ENCODE measurements around the gene DPP8. TPM values are rescaled to one million over a fixed set of nuclear protein-coding genes. Genes with fewer than 3 reads are reported as not detected.

Gene DPP8
- total RNA-seq, 2 donors from 2014 or later = 37.9 to 42.9 TPM

DNA sequence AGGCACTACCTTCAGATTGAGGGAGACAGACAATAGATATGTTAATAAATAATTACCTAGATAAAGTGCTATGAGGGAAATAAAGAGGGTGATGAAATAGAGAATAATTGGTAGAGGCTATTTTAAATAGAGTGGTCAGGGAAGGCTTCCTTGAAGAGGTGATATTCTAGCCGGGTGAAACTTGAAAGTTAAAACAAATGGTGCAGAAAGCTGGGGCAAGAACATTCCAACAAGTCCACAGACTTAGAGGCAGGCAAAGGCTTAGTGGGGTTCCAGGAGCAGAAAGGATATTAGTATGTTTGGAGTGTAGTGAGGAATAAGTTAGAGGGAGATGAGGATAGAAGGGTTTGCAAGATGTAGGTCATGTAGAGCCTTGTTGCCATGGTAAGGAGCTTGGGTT is 22.8 kb upstream of the DPP8 start:
- DNase-seq (no peak), ATAC-seq (no peak)
- Mint-ChIP-seq H3K27me3 (no peaks in the 10 kb centered on the region), H3K36me3 (ENCODE audit: low read depth) (peaks cover 3% of the 10 kb centered on the region), H3K4me1 (peaks cover 28% of the 10 kb centered on the region), H3K27ac (peak overlapping the region; percentile 19), H3K4me3 (no peak overlapping the region)
- no peaks in the 10 kb centered on the region for H3K9me3 ChIP-seq (ENCODE audit: control insufficient read depth, low read length, poor library complexity, severe bottlenecking)

- Mint-ChIP-seq H3K27me3 (no peaks in the 10 kb centered on the region), H3K36me3 (ENCODE audit: low read depth) (peaks cover 5% of the 10 kb centered on the region), H3K4me3 (no peak overlapping the region)
These were observed 17.7 kb upstream of the DPP8 start for GRCh38 chr15:65535192-65535591.

DNA sequence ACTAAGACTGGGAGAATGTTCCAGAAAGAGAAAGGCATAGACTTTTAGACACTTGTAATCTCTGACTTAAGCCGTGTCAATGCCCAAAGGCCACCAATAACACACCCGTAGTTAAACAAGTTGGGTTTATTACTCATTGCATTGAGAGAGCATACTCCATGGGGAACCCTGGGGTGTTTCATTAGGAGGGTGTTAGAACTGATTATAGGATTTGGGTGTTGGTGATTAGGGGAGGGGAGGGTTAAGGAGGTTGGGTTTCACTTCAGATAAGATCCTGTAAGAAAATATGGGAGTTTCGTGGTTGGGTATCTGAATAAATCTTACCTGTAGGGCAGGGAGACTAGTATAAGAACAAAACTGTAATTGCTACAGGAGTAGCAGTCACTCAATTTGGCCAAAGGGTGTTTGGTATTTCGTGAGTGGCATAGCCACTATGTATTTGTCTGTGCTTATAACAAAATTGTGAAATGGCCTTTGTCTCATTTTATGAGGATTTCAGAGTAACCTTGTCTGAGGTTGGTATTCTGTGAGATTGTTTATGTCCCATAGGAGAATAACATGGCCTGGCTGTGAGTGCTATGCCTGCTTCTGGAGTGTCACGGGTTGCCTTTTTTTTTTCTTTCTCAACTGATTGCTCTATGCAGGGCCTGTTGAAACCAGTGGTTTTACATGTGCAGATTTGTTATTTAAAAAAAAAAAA is 15.7 kb upstream of the DPP8 start:
- H3K27ac Mint-ChIP-seq = no peak overlapping the region
- DNase-seq (no peak), ATAC-seq (no peak)
- H3K27me3 Mint-ChIP-seq = no peaks in the 10 kb centered on the region
- no peak overlapping the region for H3K4me3 Mint-ChIP-seq
- H3K4me1 Mint-ChIP-seq = peaks cover 29% of the 10 kb centered on the region
- peaks cover 5% of the 10 kb centered on the region for H3K36me3 Mint-ChIP-seq (ENCODE audit: low read depth)
- no peaks in the 10 kb centered on the region for H3K9me3 ChIP-seq (ENCODE audit: control insufficient read depth, low read length, poor library complexity, severe bottlenecking)

More at GRCh38 chr15:65535192-65535591, 17.7 kb upstream of the DPP8 start:
- H3K9me3 ChIP-seq (ENCODE audit: control insufficient read depth, low read length, poor library complexity, severe bottlenecking) = no peaks in the 10 kb centered on the region
- DNase-seq (no peak), ATAC-seq (no peak)
- Mint-ChIP-seq H3K27ac (no peak overlapping the region), H3K4me1 (peaks cover 32% of the 10 kb centered on the region)

- no peaks in the 10 kb centered on the region for H3K9me3 ChIP-seq (ENCODE audit: control insufficient read depth, low read length, poor library complexity, severe bottlenecking)
- no peak for DNase-seq
- no peak overlapping the region for H3K27ac Mint-ChIP-seq
- no peak overlapping the region for H3K4me3 Mint-ChIP-seq
- peaks cover 27% of the 10 kb centered on the region for H3K4me1 Mint-ChIP-seq
- H3K27me3 Mint-ChIP-seq = no peaks in the 10 kb centered on the region
- peaks cover 2% of the 10 kb centered on the region for H3K36me3 Mint-ChIP-seq (ENCODE audit: low read depth)
- ATAC-seq = no peak
These were observed 15.2 kb upstream of the DPP8 start for GRCh38 chr15:65532738-65533051.

- H3K9me3 ChIP-seq (ENCODE audit: control insufficient read depth, low read length, poor library complexity, severe bottlenecking) = no peaks in the 10 kb centered on the region
- peak; percentile 98 for ATAC-seq
- H3K27me3 Mint-ChIP-seq = no peaks in the 10 kb centered on the region
- H3K27ac Mint-ChIP-seq = peak within 1 kb of the TSS; percentile 84
- peak within 1 kb of the TSS; percentile 85 for H3K4me3 Mint-ChIP-seq
- peaks cover 2% of the 10 kb centered on the region for H3K36me3 Mint-ChIP-seq (ENCODE audit: low read depth)
- peaks cover 22% of the 10 kb centered on the region for H3K4me1 Mint-ChIP-seq
- DNase-seq = peak; percentile 83 to 92 (median 90)
These were observed 13.0 kb upstream of the DPP8 start, which contains the start of gene HACD3 for GRCh38 chr15:65530318-65531111. Gene HACD3 (plus strand): TSS chr15:65530463. CDS start chr15:65530632, 169 bp downstream.

DNA sequence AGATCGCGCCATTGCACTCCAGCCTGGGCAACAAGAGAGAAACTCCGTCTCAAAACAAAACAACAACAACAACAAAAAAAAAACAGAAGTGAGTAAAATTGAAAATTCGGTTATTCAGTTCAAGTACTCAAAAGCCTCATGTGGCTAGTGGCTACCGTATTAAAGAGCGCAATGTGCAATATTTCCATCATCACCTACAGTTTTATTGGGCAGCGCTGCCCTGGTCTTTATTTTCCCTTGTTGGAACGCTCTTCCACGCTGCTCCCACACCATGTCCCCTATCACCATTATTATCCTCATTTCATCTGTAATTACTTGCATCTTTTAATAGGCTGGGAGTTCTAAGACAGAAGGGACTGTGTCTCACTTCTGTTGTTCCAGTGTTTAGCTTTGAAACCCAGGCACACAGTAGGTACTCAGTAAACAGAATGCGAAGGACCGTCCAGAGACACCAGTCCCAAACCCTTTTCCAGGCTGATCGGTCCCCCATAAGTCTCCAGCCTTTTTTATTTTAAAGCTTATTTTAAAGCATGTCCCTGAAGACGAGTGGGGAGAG is 12.4 kb upstream of the DPP8 start:
- DNase-seq (no peak), ATAC-seq (peak; percentile 10)
- Mint-ChIP-seq H3K36me3 (ENCODE audit: low read depth) (peaks cover 2% of the 10 kb centered on the region), H3K27me3 (no peaks in the 10 kb centered on the region), H3K4me3 (peak overlapping the region; percentile 85), H3K27ac (peak overlapping the region; percentile 84), H3K4me1 (peaks cover 19% of the 10 kb centered on the region)
- no peaks in the 10 kb centered on the region for H3K9me3 ChIP-seq (ENCODE audit: control insufficient read depth, low read length, poor library complexity, severe bottlenecking)

DNA sequence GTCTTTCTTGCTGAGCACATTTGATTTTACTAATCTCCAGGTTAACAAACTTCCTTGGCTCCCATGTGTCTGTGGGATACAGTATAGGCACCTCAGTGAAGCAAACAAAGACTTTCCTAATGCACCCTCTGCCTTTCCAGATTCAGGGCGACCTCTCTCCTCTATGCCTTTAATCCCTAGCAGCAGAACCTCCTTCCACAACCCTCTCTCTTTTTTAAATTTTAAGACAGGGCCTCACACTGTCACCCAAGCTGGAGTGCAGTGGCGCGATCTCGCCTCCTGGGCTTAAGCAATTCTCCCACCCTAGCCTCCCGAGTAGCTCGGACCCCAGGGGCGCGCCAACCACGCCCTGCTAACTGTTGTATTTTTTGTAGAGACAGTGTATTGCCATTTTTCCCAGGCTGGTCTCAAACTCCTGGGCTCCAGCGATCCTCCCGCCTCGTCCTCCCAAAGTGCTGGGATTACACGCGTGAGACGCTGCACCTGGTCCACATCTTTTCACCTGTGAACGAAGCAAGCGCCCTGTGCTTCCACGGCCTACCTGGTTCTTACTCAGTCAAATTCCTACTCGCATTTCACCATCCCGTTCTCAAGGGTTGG is 11.1 kb upstream of the DPP8 start:
- H3K27me3 Mint-ChIP-seq = no peaks in the 10 kb centered on the region
- peaks cover 11% of the 10 kb centered on the region for H3K4me1 Mint-ChIP-seq
- no peaks in the 10 kb centered on the region for H3K9me3 ChIP-seq (ENCODE audit: control insufficient read depth, low read length, poor library complexity, severe bottlenecking)
- H3K36me3 Mint-ChIP-seq (ENCODE audit: low read depth) = no peaks in the 10 kb centered on the region
- peak overlapping the region; percentile 29 for H3K27ac Mint-ChIP-seq
- ATAC-seq (no peak), DNase-seq (no peak)
- no peak overlapping the region for H3K4me3 Mint-ChIP-seq

GRCh38 chr15:65525622-65526021 is 8.1 kb upstream of the DPP8 start:
- DNase-seq (no peak), ATAC-seq (no peak)
- Mint-ChIP-seq H3K36me3 (ENCODE audit: low read depth) (no peaks in the 10 kb centered on the region), H3K27me3 (no peaks in the 10 kb centered on the region), H3K4me1 (peaks cover 4% of the 10 kb centered on the region), H3K27ac (no peak overlapping the region), H3K4me3 (no peak overlapping the region)
- no peaks in the 10 kb centered on the region for H3K9me3 ChIP-seq (ENCODE audit: control insufficient read depth, low read length, poor library complexity, severe bottlenecking)

DNA sequence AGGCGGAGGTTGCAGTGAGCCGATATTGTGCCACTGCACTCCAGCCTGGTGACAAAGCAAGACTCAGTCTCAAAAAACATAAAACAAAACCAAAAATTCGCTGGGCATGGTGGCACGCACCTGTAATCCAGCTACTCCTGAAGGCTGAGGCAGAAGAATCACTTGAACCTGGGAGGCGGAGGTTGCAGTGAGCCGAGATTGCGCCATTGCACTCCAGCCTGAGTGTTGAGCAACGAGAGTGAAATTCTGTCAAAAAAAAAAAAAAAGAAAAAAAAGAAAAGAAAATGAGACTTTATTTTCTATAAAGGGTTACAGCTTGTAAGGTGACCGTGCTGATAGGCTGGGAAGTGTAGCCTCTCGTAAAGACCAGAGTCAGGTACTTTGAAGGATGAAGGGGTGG is 6.7 kb upstream of the DPP8 start:
- Mint-ChIP-seq H3K27me3 (no peaks in the 10 kb centered on the region), H3K4me1 (no peaks in the 10 kb centered on the region), H3K4me3 (no peak overlapping the region), H3K27ac (no peak overlapping the region), H3K36me3 (ENCODE audit: low read depth) (no peaks in the 10 kb centered on the region)
- DNase-seq (no peak), ATAC-seq (no peak)
- no peaks in the 10 kb centered on the region for H3K9me3 ChIP-seq (ENCODE audit: control insufficient read depth, low read length, poor library complexity, severe bottlenecking)

GRCh38 chr15:65521350-65521749 is 3.9 kb upstream of the DPP8 start:
- H3K4me3 Mint-ChIP-seq = no peak overlapping the region
- no peaks in the 10 kb centered on the region for H3K9me3 ChIP-seq (ENCODE audit: control insufficient read depth, low read length, poor library complexity, severe bottlenecking)
- no peak for DNase-seq
- no peaks in the 10 kb centered on the region for H3K27me3 Mint-ChIP-seq
- no peak overlapping the region for H3K27ac Mint-ChIP-seq
- no peak for ATAC-seq
- H3K36me3 Mint-ChIP-seq (ENCODE audit: low read depth) = peaks cover 3% of the 10 kb centered on the region
- peaks cover 8% of the 10 kb centered on the region for H3K4me1 Mint-ChIP-seq

GRCh38 chr15:65518633-65519285 is 1.3 kb upstream of the DPP8 start:
- no peaks in the 10 kb centered on the region for H3K27me3 Mint-ChIP-seq
- no peak for DNase-seq
- no peak for ATAC-seq
- H3K4me3 Mint-ChIP-seq = no peak overlapping the region
- no peaks in the 10 kb centered on the region for H3K9me3 ChIP-seq (ENCODE audit: control insufficient read depth, low read length, poor library complexity, severe bottlenecking)
- peaks cover 16% of the 10 kb centered on the region for H3K4me1 Mint-ChIP-seq
- H3K36me3 Mint-ChIP-seq (ENCODE audit: low read depth) = peaks cover 3% of the 10 kb centered on the region
- H3K27ac Mint-ChIP-seq = peak overlapping the region; percentile 94

GRCh38 chr15:65517866-65518207 is 348 bp upstream of the DPP8 start:
- no peaks in the 10 kb centered on the region for H3K9me3 ChIP-seq (ENCODE audit: control insufficient read depth, low read length, poor library complexity, severe bottlenecking)
- Mint-ChIP-seq H3K27me3 (no peaks in the 10 kb centered on the region), H3K4me3 (peak overlapping the region; percentile 98), H3K27ac (peak overlapping the region; percentile 94), H3K36me3 (ENCODE audit: low read depth) (peaks cover 3% of the 10 kb centered on the region), H3K4me1 (peaks cover 16% of the 10 kb centered on the region)
- DNase-seq = no peak
- ATAC-seq = no peak
